NCI-H524 treated with DMSO at 0.1 percent for 48 hours (cell line): ENCODE data around the gene DDX20.
A peak's percentile ranks its signal among the peaks of the same experiment; 100 is the strongest.
"Not testable (repeated sequence)": the region's sequence is repeated elsewhere in the genome, so short reads cannot be mapped to it uniquely, and the experiment has no call there.

ENCODE experiments used
- DNase-seq: peaks from one replicate; lab custom pipeline; 2025; lab: John Stamatoyannopoulos, UW

DDX20 gene

DNA sequence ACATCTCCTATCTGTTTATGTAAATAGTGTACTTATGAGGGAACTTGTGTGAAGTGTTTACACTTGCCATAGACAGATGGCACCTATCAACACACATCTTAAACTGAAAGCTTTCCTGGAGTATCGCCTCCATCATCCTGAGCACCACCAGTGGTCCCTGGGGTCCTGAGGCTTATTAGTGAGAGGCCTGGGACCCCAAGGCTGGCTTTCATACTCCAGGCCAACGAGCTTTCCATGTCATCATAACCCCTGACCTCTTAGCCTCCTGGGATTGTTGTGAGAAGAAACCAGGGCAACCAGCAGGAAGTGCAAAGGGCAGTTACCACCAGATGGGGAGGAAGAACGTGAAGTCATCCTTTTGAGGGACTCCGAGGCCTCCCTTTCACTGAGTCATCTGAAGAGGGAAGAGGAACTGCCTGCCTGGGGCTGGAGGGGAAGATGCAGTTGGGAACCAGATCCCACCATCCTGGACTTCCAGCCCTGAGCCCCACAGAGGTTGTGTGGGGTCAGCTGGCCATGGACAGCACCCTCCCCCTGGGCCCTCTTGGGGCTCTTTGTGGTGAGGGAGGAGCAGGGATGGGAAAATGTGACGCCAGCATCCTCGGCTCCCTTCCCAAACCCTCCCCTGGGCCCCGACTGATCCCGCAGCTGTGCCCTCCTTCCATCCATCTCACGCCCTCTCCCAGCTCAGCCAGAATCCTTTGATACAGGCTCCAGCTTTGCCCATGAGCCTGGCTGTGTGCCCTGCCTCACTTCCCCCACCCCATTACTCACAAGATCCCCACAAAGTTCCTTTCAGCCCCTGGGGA, 22.3 kb upstream of the DDX20 start:
- DNase-seq, result no peak

DNA sequence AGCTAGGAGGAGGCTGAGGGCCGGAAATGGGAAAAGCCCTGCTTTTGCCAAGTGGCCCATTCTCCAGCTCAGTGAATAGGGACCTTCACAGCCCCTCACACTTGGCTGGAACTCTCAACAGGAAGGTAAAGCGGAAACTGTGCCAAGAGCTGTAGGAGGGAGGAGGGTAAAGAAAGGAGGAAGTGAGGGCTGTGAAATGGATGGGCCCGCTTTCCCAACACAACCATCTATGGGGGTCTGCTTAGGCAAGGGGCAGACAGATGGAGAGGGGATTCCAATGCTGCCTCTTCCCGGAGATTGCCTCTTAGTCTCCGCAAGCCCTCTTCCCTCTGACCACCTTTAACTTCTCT, 21.7 kb upstream of the DDX20 start:
- no peak for DNase-seq

DNA sequence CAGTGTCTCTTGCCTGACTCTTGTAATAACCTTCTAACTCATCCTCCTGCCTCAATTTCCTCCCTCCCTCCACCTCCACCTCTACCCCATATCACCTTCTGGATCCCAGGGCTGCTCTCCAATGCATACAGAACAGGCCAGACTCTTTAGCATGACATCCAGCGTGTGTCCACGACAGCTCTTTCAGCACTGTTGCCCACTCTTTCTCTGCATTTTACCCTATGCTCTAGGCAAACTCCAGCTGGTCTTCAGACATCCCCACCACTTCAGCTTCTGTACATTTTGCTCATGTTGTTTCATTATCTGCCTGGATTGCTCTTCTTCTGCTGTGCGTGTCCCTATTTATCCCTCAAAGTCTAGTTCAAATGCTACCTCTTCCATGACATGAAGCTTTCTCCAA, 21.3 kb upstream of the DDX20 start:
- DNase-seq, result no peak

DNA sequence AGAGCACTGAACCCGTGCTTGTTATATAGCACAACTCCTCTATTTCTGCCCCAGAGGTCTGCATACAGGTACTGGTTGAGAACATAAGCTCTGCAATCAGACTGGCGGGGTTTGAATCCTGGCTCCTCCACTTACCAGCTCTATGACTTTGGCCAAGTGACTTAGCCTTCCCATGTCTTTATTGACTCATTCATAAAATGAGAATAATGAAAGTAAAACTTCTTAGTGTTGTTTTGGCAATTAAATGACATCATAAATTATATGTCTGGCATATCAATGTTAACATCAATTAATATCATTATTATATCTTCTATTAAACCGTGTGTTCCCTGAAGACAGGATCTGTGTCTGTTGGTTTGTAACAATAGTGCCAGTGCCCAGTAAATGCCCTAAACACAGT, 20.8 kb upstream of the DDX20 start:
- no peak for DNase-seq

DNA sequence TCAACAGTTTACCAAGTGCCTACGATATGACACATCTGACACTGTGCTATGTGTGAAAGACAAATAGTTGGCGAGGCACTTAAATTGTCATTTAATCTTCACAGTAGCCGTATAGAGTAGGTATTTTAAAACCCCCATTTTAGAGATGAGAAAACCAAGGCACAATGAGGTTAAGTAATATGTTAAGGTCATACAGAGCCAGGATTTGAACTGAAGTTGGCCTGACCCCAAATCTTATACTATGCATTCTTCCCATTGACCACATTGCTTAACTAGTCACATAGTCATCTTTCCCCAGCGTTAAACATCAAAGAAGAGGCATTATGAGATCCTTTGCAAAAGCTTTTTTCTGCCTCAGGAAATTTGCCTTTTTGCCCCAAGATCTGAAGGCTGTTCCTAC, 20.4 kb upstream of the DDX20 start:
- DNase-seq, result no peak

DNA sequence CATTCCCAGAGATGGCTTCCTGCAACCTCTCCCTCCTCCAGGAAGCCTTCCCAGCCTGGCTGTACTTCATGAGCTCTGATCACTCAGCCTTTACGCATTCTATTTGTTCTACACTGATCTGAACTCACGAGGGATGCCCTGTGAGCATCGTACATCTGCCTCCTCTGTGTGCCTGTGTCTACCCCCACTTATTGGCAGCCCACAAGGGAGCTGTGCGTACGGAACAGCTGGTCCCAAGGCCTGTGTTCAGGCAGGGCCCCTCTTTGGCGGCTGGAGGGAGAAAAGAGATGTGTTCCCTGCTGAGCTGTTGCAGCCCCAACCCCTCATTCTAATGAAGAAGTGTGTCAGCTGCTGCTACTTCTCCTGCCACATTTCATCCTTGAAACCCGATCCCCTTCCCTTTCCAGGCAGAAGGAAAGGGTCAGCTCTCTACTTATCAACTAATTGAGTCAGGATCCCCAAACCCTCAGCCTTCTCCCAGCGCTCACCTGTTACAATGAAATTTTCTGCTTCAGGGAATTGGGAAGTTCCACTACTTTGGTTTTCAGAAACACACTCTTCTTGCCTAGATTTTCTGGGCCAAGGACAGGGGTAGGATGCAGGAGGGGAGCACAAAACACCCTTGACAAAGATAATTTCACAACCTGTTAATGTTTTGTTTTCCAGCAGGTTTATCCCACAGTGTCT, 19.7 kb upstream of the DDX20 start:
- peak; percentile 96 for DNase-seq

DNA sequence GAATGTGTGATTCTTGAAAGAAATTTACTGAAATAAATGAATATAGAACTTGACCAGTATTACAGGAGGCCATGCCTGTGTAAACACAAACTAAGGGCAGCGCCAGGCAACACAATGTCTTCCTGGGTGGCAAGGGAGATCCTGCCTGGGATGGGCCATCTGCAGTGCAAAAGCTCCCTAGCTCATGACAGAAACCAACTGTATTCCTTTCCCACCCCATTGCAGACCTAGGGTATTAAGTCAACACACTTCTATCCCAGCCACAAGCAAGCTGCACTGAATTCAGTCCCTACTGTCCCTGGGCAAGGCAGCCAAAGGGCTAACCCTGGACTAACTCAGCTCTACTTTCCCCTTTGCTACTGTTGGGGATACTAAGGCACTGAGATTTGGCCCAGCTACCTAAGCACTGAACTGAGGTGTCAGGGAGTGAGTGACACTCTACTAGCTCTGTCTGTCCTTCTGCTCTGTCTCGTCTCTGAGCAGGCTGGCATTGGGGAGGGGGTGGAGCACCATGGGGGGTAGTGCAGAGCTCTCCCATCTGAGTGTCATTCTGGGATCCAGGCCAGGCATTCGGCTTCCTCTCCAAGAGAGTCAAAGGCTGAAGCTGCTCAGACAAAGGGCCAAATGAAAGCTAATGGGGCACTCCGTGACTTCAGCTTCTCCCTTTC, 19.0 kb upstream of the DDX20 start:
- no peak for DNase-seq

DNA sequence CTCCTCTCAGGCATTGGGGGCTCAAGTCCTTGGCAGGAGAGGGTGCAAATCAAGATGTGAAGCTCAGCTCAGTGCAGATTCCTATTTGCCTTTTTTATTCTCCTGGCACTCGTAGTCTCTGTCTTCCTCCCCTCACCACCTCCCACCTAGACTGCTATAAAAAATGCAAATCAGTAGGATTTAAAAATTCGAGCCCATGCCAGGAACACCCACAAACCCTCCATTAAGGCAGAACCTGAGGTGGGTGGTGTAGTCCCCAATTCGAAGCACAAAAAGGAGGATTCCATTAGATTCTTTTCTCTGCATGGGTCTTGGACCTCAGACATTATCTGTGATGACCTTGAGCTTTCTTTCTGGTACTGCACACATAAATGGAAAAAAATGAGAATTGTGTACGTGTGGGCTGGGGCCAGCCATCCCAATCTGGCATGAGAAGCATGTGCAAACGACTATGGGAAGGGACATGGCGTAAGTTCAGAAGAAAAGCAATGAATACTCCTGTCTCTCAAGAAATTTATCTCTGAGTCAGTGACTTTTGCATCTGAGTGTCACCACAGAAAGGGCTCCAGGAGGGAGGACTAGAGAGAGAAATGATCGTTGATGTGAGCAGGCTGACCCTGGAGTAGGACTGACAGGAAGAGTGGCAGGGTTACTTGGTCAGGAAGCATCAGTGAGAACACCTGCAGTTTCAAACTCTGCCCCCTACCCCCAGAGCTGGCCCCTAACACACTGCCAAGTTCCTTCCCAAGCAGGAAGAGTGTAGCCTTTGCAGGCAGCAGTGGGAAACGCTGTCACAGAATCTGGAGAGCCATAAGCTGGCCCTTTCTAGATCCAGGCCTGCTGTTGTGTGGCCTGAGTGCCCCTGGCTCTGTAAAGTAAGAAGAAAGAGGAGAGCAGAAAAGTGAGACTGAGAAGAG, 18.2 kb upstream of the DDX20 start:
- no peak for DNase-seq

DNA sequence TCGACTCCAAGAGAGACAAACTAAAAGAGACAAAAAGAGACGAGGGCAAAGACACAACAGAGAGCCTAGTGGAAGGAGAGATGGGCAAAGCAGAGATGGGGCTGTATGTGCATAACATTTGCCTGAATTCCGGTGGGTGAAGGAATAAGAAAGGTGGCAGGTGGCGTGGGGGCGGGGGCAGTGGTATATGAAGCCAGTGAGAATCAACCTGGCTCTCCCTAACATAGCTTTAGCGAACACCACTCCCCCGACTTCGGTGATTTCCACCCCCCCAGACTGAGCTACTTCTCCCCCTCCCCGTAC, 17.6 kb upstream of the DDX20 start:
- no peak for DNase-seq

DNA sequence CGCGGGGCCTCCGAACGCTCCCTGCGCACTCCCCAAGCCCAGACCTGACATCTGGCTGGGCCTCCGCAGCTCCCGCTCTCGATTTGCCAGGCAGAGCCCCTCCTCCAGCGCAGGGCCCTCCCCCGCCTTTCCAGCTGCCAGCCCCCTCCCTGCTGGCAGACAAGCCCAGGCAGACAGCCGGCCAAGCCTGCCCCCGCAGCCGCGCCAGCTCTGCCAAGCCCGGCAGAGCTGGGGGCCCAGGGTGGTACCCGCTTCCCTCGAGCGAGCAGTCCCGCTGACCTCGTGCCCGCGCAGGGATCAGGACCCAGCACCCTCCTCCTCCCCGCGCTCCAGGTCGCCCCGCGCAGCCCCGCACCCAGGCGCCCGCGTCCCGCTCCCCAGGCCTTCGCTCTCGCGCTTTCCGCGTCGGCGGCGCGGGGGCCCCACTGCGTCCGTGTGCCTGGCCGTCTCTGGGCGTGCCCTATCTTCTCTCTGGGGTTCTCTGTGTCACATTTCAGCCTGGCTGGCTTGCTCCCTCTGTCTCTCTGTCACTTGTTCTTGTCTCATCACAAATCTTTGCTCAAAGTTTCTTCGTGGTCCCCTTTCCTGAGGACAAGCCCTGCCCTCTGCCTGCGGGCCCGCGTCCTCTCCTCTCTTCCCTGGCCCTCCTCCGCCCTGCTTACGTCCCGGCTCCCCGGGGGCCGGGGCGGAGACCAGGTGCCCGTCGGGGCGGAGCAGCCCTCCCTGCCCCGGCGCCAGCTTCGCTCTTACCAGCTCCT, 17.1 kb upstream of the DDX20 start:
- DNase-seq, result no peak

DNA sequence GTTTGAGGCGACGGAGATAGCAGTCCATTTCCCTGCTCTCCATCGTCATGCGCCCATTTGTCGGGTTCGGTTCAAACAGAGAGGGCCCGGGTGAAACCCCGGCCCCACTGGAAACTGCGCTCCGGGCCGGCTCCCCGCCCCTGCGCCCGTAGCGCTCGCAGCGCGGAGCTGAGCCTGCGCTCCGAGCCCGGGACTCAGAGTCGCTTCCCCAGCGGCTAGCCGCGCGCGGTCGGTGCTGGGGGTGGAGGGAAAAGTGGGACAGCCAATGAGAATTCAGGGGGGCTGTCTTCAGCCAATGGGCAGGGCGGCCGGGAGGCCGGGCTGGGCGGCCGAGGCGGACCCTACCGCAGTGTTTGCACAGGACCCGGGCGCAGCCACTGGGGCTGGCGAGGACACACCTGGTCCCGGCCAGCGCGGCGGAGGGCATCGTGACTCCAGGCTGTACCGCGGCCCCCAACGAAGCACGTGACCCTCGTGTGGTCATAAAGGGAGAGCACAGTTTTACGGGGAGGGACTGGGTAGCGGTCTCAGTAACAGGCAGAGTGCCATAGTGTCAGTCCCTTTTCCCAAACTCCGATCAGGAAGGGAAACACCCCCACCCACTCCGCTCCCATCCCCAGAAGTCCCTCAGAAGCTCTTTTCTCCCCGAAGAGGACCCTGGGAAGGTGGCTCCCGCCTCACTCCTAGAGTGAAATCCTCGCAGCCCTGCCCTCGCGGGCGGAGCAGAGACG, 16.3 kb upstream of the DDX20 start, which contains the start of gene INKA2:
Gene INKA2, minus strand, starts transcription at position 202 of the 731 bp plus-strand sequence. Its CDS starts 153 bp downstream, at position 49.
- DNase-seq, result peak; percentile 76

DNA sequence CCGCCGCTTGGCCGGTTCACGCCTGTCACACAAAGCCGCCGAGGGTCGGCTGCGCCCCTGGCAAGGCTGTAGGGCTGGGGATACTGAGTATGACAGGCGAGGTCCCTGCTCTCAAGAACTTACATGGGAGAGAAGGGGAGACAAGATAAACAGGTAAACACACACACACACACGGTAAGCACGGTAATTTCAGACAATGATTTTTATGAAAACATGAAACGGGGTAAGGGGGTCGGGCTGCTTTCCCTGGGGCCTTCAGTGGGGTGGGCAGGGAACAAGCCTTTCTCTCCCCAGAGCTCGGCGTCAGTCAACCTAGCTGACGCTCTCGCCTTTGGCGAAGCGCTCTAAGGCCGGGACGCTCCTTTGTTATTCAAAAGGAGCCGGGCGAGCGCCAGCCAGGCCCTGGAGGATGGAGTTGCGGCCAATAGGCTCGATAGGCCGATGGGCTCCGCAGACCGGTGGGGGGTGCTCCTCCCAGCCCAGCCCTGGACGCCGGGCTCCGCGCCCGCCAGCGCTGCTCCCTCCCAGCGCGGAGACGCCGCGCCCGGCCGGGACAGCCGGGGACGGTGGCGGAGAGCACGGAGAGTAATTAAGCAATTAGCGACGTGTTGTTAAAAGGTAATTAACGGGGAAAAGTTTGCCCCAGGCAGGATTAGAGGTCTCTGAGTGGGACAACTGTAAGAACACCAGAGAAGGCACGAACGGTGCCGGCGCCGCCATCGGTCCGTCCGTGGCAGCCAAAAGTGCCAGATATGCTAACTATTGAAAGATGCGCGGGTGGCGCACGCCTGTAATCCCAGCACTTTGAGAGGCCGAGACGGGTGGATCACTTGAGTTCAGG, 15.6 kb upstream of the DDX20 start:
- no peak for DNase-seq

DNA sequence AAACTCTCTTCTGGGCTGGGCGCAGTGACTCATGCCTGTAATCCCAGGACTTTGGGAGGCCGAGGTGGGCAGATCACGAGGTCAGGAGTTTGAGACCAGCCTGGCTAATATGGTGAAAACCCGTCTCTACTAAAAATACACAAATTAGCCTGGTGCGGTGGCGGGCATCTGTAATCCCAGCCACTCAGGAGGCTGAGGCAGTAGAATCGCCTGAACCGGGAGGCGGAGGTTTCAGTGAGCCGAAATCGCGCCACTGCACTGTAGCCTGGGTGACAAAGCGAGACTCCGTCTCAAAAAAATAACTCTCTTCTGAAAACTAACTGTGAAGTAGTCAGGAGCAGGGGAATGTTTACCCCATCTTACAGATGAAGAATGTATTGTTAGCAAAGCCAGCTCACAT, 13.4 kb upstream of the DDX20 start:
- DNase-seq, result not testable (repeated sequence)

DNA sequence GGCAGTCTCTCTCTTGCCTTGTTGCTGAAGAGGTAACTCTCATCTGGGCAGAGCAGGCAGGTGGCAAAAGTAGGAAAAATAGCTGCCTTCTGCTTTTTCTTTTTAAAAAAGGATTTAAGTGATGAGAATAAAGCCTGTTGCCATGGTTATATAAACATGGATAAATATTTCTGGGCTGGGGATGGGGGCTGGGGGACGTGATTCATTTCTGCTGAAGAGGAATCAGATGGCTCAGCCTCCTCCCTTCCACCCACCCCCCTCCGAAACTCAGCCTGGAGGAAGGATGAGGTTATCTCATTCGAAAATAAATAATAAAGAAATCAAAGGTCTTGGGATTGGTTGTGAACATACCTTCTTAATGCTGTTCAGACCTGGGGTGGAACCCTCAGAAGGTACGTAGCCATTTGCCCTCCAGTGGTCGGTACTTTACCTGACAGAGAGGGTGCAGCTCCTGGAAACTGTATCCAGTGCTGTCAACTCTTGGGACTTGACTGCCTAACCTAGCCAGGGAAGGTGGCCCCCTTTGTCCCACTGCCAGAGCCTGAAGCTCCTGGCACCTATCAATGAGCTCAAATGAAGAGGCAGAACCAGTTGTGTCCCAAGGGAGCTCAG, 12.7 kb upstream of the DDX20 start:
- no peak for DNase-seq

DNA sequence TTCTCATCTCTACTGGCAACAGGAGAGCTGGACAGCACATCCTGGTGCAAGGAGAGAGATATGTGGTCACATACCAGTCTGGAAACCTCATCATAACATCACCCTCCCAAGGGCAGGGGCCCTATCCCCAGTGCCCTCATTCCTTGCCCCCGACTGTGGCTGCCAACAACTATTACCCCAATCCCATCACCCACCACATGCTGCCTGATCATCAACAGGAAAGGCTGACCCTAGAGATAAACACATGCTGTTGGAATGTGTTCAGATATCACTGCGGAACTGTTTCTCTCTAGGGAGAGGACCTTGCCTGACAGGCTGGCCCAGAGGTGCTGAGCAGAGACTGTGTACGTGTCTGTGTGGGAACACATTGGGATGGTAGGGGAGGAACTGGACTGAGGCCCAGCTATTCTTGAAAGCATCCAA, 12.0 kb upstream of the DDX20 start:
- no peak for DNase-seq

DNA sequence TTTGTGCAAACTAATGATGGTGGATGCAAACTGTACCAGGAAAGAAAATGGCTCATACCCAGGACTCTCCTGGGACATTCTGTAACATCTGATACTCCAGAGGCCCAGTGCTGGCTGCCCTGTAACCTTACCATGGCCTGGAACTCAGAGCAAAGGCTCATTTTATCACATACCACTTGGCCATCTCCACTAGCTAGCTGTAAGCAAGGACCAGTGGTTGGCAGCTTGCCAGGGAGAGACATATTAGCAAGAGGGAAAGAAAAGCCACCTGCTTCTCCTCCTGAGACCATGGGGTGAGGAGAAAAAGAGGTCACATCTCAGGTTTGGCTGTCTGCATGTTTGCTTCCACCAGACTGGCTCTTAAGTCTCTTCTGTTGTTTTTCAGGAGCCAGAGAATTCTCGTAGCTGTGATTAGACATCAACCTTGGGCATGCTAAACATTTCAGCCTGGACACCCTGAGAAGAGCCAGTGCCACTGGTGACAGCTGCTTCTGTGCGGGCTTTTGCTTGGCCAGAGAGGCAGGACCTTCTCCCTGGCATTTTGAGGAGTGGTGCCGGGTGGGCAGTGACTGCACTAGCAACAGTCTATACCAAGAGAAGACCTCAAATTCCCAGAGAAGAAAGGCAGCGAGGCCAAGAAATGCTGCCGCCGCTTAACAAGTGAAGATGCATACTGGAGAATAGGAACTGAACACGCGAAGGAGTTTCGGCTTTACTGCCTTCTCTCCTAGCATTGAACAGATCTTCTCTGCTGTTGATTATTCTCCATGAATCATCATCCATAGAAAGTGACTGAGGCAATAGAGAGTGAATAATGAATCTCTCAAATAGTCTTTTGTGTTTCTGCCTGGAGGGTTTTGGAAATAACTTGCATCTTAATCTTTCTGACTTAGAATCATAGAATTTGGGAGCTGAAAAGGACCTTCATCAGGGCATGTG, 9.8 kb upstream of the DDX20 start:
- DNase-seq, result no peak

DNA sequence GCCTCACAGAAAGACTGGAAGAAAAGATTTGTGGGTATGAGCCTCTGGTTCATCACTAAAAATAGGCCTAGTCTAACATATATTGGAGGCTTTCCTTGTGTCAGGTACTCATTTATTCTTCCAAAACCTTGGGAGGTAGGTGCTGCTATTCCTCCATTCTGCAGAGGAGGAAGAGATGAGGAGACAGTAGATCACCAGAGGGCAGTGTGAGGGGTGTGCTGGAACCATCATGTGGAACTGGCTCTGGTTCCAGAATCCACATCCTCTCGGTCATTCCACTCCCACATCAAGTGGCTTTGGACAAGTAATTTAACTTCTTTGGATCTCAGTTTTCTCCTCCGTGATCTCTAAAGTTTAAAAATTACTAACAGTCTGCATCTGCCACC, 9.1 kb upstream of the DDX20 start:
- DNase-seq, result no peak

DNA sequence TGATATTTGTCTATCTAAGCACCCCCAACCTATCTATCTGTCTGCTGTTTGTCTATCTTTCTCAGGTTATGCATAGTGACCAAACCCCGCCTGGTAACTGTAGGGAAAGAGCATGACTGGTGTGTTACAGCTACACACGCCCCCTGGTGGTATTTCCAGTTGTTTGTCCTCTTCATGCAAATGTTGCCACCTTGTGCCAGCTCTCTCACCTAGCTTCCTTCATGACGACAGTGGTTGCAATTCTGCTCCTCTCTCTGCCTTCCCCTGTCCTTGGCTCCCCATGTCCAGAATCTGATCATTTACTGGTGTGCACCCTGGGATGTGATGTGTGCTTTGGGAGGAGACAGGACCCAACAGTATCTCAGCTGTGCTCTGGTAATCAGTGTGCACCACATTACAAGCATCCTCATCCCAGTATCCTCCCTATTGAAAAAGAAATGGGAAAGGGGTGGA, 8.4 kb upstream of the DDX20 start:
- no peak for DNase-seq
